GM12891 (cell line): ENCODE measurements around the gene DBN1.

Source experiments
- DNase-seq: peaks from one replicate; pipeline ENCODE4 v3.0.0; 2011; ENCODE audit warnings: low spot score; ENCODE audit not compliant: insufficient read length
- FAIRE-seq: peaks from 2 replicates; lab custom pipeline; 2011; peaks lifted over from hg19 to GRCh38; lab: Jason Lieb, UNC
- PAX5 ChIP-seq: IDR thresholded peaks from 2 replicates; pipeline ENCODE4 v1.6.1; 2011; ENCODE audit warnings: low read length, moderate library complexity, mild to moderate bottlenecking; ENCODE audit not compliant: insufficient read depth, severe bottlenecking
- POLR2A ChIP-seq: IDR thresholded peaks from 2 replicates; pipeline ENCODE4 v1.6.1; 2011; ENCODE audit warnings: low read depth, low read length, control low read depth
- POLR2AphosphoS5 ChIP-seq: IDR thresholded peaks from 2 replicates; pipeline ENCODE4 v1.6.1; 2011; ENCODE audit warnings: low read depth, low read length, control low read depth
- POU2F2 ChIP-seq: IDR thresholded peaks from 2 replicates; pipeline ENCODE4 v1.6.1; 2011; ENCODE audit warnings: low read depth, mild to moderate bottlenecking, control low read depth, low read length, moderate library complexity
- SPI1 ChIP-seq: IDR thresholded peaks from 2 replicates; pipeline ENCODE4 v1.6.1; 2011; ENCODE audit warnings: low read depth, low read length, control low read depth
- TAF1 ChIP-seq: IDR thresholded peaks from 2 replicates; pipeline ENCODE4 v1.6.1; 2011; ENCODE audit warnings: low read depth, low read length, control low read depth

Gene DBN1

GRCh38 chr5:177438468-177438867, 35.0 kb downstream of the DBN1 start:
- DNase-seq (no peak), FAIRE-seq (no peak)

GRCh38 chr5:177437623-177438022, 35.8 kb downstream of the DBN1 start:
- FAIRE-seq (no peak), DNase-seq (no peak)
- no peak for TF ChIP-seq POU2F2
- TF ChIP-seq TAF1, result no peak
- no peak for TF ChIP-seq SPI1
- no peak for TF ChIP-seq POLR2A
- no peak for TF ChIP-seq POLR2AphosphoS5
- no peak for TF ChIP-seq PAX5

More at GRCh38 chr5:177438468-177438867, 35.0 kb downstream of the DBN1 start:
- TF ChIP-seq POLR2AphosphoS5 (0 out of 2 replicates have a peak, but pooled peaks have one; percentile 24), POU2F2 (no peak), POLR2A (peak; percentile 55)

GRCh38 chr5:177435847-177436536, 37.4 kb downstream of the DBN1 start:
- FAIRE-seq, result no peak
- no peak for TF ChIP-seq TAF1
- TF ChIP-seq POLR2A, result no peak
- no peak for TF ChIP-seq POU2F2
- no peak for TF ChIP-seq SPI1
- TF ChIP-seq PAX5, result no peak
- TF ChIP-seq POLR2AphosphoS5, result no peak
- no peak for DNase-seq

- no peak for FAIRE-seq
- no peak for DNase-seq
- TF ChIP-seq POLR2AphosphoS5, result no peak
- 0 out of 2 replicates have a peak, but pooled peaks have one; percentile 11 for TF ChIP-seq POLR2A
Measured at GRCh38 chr5:177434942-177435738, 38.3 kb downstream of the DBN1 start.

- FAIRE-seq (no peak), DNase-seq (no peak)
- TF ChIP-seq POU2F2, result no peak
Measured at GRCh38 chr5:177434437-177434836, 39.0 kb downstream of the DBN1 start.

- TF ChIP-seq POLR2A (no peak), POLR2AphosphoS5 (peak; percentile 33; the same call in 1 of the 2 replicates)
- no peak for DNase-seq
- no peak for FAIRE-seq
Measured at GRCh38 chr5:177433658-177434217, 39.7 kb downstream of the DBN1 start.

GRCh38 chr5:177432839-177433657, 40.4 kb downstream of the DBN1 start:
- TF ChIP-seq POLR2A, result no peak
- no peak for TF ChIP-seq POLR2AphosphoS5
- DNase-seq, result no peak
- FAIRE-seq, result peak; percentile 5

- TF ChIP-seq POLR2A (no peak), POU2F2 (peak; percentile 6; the same call in 1 of the 2 replicates), SPI1 (no peak), POLR2AphosphoS5 (no peak), PAX5 (no peak), TAF1 (no peak)
- no peak for FAIRE-seq
- DNase-seq, result no peak
Measured at GRCh38 chr5:177432143-177432838, 41.1 kb downstream of the DBN1 start.

- peak; percentile 60 for TF ChIP-seq POLR2AphosphoS5
- TF ChIP-seq POU2F2, result peak; percentile 43; the same call in 1 of the 2 replicates
- peak; percentile 65 for TF ChIP-seq SPI1
- TF ChIP-seq POLR2A, result peak; percentile 45; the same call in 1 of the 2 replicates
- no peak for TF ChIP-seq TAF1
- TF ChIP-seq PAX5, result no peak
- peak; percentile 99 for FAIRE-seq
- DNase-seq, result peak; percentile 77
Measured at GRCh38 chr5:177431317-177432142, 41.9 kb downstream of the DBN1 start.
